Upper lobe of left lung (tissue), 6 donors: ENCODE data around the gene POC5. TPM values are rescaled to one million over a fixed set of nuclear protein-coding genes. Genes with fewer than 3 reads are reported as not detected.
A peak's percentile ranks its signal among the peaks of the same experiment; 100 is the strongest.

Source experiments
- ATAC-seq, 2 donors: fragments of 200-7000 bp; cut with Tn5 transposase; one replicate each; pipeline ENCODE4 v1.9.1; 2022; ENCODE audit warnings: mild to moderate bottlenecking in 2 of 2, moderate library complexity in 2 of 2; ENCODE audit not compliant: low FRiP score in 2 of 2
- DNase-seq, 2 donors: peaks; one replicate each; pipeline ENCODE4 v3.0.0-alpha.2; 2019 to 2020
- H3K27ac ChIP-seq, 4 donors: fragments of 200-600 bp; sonication (generic); one replicate each; pipeline ENCODE4 v1.5.1; 2016 to 2019
- H3K27me3 ChIP-seq, 4 donors: fragments of 200-600 bp; sonication (generic); one replicate each; pipeline ENCODE4 v1.5.1; 2017 to 2019
- H3K36me3 ChIP-seq, 4 donors: fragments of 200-600 bp; sonication (generic); one replicate each; pipeline ENCODE4 v1.5.1; 2016 to 2019
- H3K4me1 ChIP-seq, 4 donors: fragments of 200-600 bp; sonication (generic); one replicate each; pipeline ENCODE4 v1.5.1; 2018 to 2019
- H3K4me3 ChIP-seq, 4 donors: fragments of 200-600 bp; sonication (generic); one replicate each; pipeline ENCODE4 v1.5.1; 2017 to 2019; ENCODE audit warnings: mild to moderate bottlenecking in 2 of 4, moderate library complexity in 1 of 4
- H3K9me3 ChIP-seq, 4 donors: fragments of 200-600 bp; sonication (generic); one replicate each; pipeline ENCODE4 v1.5.1; 2018 to 2019
- EP300 ChIP-seq, 4 donors: sonication (generic); formaldehyde crosslinking; IDR thresholded peaks; one replicate each; pipeline ENCODE4 v1.5.1; 2017; ENCODE audit warnings: antibody characterized with exemption in 4 of 4, control low read depth in 2 of 4
- POLR2A ChIP-seq, 4 donors: fragments of 450-650 bp; IDR thresholded peaks; one replicate each; pipeline ENCODE4 v1.5.1; 2016 to 2017; ENCODE audit warnings: antibody characterized with exemption in 4 of 4, mild to moderate bottlenecking in 2 of 4
- POLR2AphosphoS5 ChIP-seq, 2 donors: sonication (generic); formaldehyde crosslinking; IDR thresholded peaks; one replicate each; pipeline ENCODE4 v1.5.1; 2017; ENCODE audit warnings: antibody characterized with exemption in 2 of 2
- WGBS, 2 donors: methylation state at CpG; one replicate each; pipeline ENCODE4 v1.1.5; 2017 to 2018; 5-methylcytosine and 5-hydroxymethylcytosine counted together
- total RNA-seq, 6 donors: library from RNA; depleted of rRNA in 4 of 6; stranded (reverse); fragments of >200 nt in 4 of 6; gene quantifications; one replicate each; pipeline versions ENCODE4 v1.1.0 to v1.2.1, GENCODE V29; 2016 to 2021
- TF ChIP-seq, protein P1 (sequence below), 6 experiments: fragments of 450-650 bp in 4 of 6; fragments of 200-600 bp in 2 of 6; sonication (generic) in 2 of 6; IDR thresholded peaks; one replicate each; pipeline ENCODE4 v1.5.1; 2016 to 2019; ENCODE audit warnings: antibody characterized with exemption in 6 of 6
- donor health status: DM: no; HTN: no; CAD: no; lungs with moderate emphysema.
- donor health status: DM: no; HTN: yes; CAD: no; lungs with severe emphysema.

POC5 gene
- total RNA-seq: 10 to 100 TPM in 4 of 6 donors, 1 to 10 TPM in 2; 8.9 to 46.2 (median 12.2) TPM

DNA sequence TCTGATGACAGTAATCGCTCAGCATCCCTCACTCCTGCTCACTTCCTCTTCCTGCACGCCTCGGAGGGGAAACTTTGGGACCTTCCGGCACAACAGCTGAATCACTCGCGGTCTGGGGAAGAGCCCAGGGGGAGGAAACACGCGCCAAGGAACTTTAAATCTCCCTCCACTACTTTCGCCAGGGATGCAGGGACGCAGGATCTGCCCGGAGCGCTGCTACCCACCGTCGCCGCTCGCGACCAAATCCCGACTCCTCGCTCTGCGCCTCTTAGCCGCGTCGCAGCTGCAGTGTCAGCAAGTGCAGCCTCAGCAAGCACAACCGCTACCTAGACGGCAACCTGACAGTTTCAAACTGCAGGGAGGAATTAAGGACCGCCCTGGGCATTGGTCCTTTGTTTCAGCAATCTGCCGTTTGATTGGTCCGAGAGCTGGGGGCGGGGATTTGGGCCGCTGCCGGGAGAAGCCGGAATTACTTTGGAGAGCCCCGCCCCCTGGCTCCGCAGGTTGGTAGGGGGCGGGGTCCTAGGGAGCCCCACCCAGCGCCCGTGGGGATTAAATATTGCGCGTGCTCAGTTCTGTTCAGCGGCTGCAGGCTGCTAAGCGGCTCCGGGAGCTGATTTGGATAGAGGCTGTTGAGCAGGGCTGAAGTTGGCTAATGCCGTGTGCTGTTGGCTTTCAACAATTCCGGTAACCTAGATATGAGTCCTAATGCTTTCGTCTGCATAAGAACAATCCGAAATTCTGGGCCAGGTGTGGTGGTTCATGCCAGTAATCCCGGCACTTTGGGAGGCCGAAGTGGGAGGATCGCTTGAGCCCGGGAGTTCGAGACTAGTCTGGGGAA is at the start of gene POC5:
Gene POC5 (minus strand): TSS at position 356 of the 841 bp plus-strand sequence. CDS start 4,500 bp downstream, outside the sequence.
- Histone ChIP-seq H3K9me3 (no peaks in the 10 kb centered on the region), H3K4me1 (peaks cover 4 to 17% (median 9%) of the 10 kb centered on the region in 4 donors), H3K27ac (peak within 1 kb of the TSS; percentile 84 to 95 (median 91)), H3K27me3 (no peaks in the 10 kb centered on the region), H3K36me3 (peaks cover 0 to 7% (median 0%) of the 10 kb centered on the region in 4 donors), H3K4me3 (peak within 1 kb of the TSS; percentile 75 to 91 (median 80))
- TF ChIP-seq EP300 (IDR thresholded peaks at IDR 0.05): no peak
- peak; percentile 82 for TF ChIP-seq POLR2AphosphoS5 (IDR thresholded peaks at IDR 0.05)
- TF ChIP-seq, protein P1, sequence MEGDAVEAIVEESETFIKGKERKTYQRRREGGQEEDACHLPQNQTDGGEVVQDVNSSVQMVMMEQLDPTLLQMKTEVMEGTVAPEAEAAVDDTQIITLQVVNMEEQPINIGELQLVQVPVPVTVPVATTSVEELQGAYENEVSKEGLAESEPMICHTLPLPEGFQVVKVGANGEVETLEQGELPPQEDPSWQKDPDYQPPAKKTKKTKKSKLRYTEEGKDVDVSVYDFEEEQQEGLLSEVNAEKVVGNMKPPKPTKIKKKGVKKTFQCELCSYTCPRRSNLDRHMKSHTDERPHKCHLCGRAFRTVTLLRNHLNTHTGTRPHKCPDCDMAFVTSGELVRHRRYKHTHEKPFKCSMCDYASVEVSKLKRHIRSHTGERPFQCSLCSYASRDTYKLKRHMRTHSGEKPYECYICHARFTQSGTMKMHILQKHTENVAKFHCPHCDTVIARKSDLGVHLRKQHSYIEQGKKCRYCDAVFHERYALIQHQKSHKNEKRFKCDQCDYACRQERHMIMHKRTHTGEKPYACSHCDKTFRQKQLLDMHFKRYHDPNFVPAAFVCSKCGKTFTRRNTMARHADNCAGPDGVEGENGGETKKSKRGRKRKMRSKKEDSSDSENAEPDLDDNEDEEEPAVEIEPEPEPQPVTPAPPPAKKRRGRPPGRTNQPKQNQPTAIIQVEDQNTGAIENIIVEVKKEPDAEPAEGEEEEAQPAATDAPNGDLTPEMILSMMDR (IDR thresholded peaks at IDR 0.05): peak in 2 of 6 experiments; percentile 4 to 6
- TF ChIP-seq POLR2A (IDR thresholded peaks at IDR 0.05): peak in 3 of 4 donors; percentile 22 to 74 (median 45)
- DNase-seq: peak; percentile 95
- ATAC-seq: peak; percentile 99 to 100
- WGBS, 2 donors: 17 to 23% methylated on average over 31 to 38 of the region's 51 CpGs

GRCh38 chr5:75758116-75758515 is 40.9 kb upstream of the POC5 start:
- ATAC-seq (no peak), DNase-seq (no peak)

DNA sequence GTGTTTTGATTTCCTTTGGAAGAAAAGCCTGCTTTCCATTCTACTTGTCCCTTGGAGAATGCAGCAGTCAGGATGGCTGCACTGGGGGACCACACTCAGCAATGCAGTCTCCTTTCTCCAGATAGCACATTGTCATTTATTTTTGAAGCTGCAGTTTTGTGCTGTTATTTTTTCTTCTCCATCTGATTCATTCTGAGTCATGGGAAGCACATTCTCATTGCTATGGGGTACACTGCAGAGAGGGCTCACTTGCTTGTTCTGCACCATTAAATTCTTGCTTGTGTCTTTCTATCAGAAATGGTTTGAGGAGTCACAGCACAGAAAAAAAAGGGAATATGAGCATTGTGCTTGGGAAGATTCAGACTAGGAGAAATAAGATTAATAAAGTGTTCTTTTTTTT is 39.7 kb upstream of the POC5 start:
- Histone ChIP-seq H3K4me3 (no peak overlapping the region), H3K9me3 (no peaks in the 10 kb centered on the region), H3K27ac (no peak overlapping the region), H3K36me3 (no peaks in the 10 kb centered on the region), H3K27me3 (no peaks in the 10 kb centered on the region), H3K4me1 (no peaks in the 10 kb centered on the region)
- no peak for ATAC-seq
- DNase-seq: no peak
- TF ChIP-seq EP300 (IDR thresholded peaks at IDR 0.05) (no peak), POLR2A (IDR thresholded peaks at IDR 0.05) (no peak), POLR2AphosphoS5 (IDR thresholded peaks at IDR 0.05) (no peak)
- TF ChIP-seq, protein P1 (IDR thresholded peaks at IDR 0.05): no peak

More at GRCh38 chr5:75758116-75758515, 40.9 kb upstream of the POC5 start:
- Histone ChIP-seq H3K4me1 (no peaks in the 10 kb centered on the region), H3K9me3 (no peaks in the 10 kb centered on the region), H3K4me3 (no peak overlapping the region), H3K36me3 (no peaks in the 10 kb centered on the region), H3K27me3 (no peaks in the 10 kb centered on the region), H3K27ac (no peak overlapping the region)
- TF ChIP-seq EP300 (IDR thresholded peaks at IDR 0.05) (no peak), POLR2AphosphoS5 (IDR thresholded peaks at IDR 0.05) (no peak), POLR2A (IDR thresholded peaks at IDR 0.05) (no peak)
- TF ChIP-seq, protein P1 (IDR thresholded peaks at IDR 0.05): no peak
- 82 to 87% methylated on average over 5 of the region's 5 CpGs for WGBS, 2 donors

- DNase-seq (no peak), ATAC-seq (no peak)
- 20 to 23% methylated on average over 2 of the region's 2 CpGs for WGBS, 2 donors
- Histone ChIP-seq H3K9me3 (no peaks in the 10 kb centered on the region), H3K4me1 (no peaks in the 10 kb centered on the region), H3K4me3 (no peak overlapping the region), H3K27ac (no peak overlapping the region), H3K36me3 (no peaks in the 10 kb centered on the region), H3K27me3 (no peaks in the 10 kb centered on the region)
- TF ChIP-seq, protein P1 (IDR thresholded peaks at IDR 0.05): no peak
- no peak for TF ChIP-seq POLR2A (IDR thresholded peaks at IDR 0.05)
- TF ChIP-seq EP300 (IDR thresholded peaks at IDR 0.05): no peak
- TF ChIP-seq POLR2AphosphoS5 (IDR thresholded peaks at IDR 0.05): no peak
Observed at GRCh38 chr5:75756211-75756610, 39.0 kb upstream of the POC5 start.
